ENCODE measurements around the gene SPATA20. TPM values are rescaled to one million over a fixed set of nuclear protein-coding genes. Genes with fewer than 3 reads are reported as not detected.

The SPATA20 gene
- total and polyA plus RNA-seq, 2 of the 4 experiments (the other 2 are of a cell fraction): 17.0 to 35.0 TPM

- peak; percentile 95 for ATAC-seq (ENCODE audit: low read depth)
- POLR2A ChIA-PET (ENCODE audit: unreplicated experiment): interaction anchor here (0.6 kb wide), 1 partner anchor 97 kb away, joined by 3 read pairs; no protein-coding TSS in a partner anchor
- peak overlapping the region; percentile 29; the same call in 1 of the 2 replicates for H2AK5ac ChIP-seq (ENCODE audit: low read depth, low read length)
Measured at GRCh38 chr17:50541716-50542688, 5.0 kb upstream of the SPATA20 start.

More at GRCh38 chr17:50541716-50542688, 5.0 kb upstream of the SPATA20 start:
- peaks cover 4% of the 10 kb centered on the region for H3K9me1 ChIP-seq (ENCODE audit: insufficient read depth, low read length)
- H3K4me2 ChIP-seq (ENCODE audit: low read depth, low read length): peak overlapping the region; percentile 97
- WGBS, 2 experiments (ENCODE audit: extremely low coverage in 2 of 2, insufficient read length in 1 of 2): 10% methylated on average over 30 of the region's 82 CpGs; no CpG with 5 or more reads in 1 of the 2 experiments
- peak overlapping the region; percentile 71 for H2BK120ac ChIP-seq (ENCODE audit: low read depth, low read length)
- BruUV-seq (replicated peaks): no TSS peak
- peaks cover 14% of the 10 kb centered on the region; the same call in 1 of the 2 replicates for H3K4me1 ChIP-seq (ENCODE audit: control insufficient read depth, insufficient read depth, low read length)
- H3K9me3 ChIP-seq (ENCODE audit: control insufficient read depth, insufficient read depth, low read length): no peaks in the 10 kb centered on the region
- H2BK20ac ChIP-seq (ENCODE audit: low read depth, low read length): no peak overlapping the region
- H3K79me1 ChIP-seq (ENCODE audit: low read depth in 1 of 2, low read length in 2 of 2): peaks cover 0 to 7% of the 10 kb centered on the region in 2 experiments; a peak in 2 of 4 replicates
- in situ Hi-C loops (cut with MboI; ENCODE audit: low sequenced_read_pairs): loop anchor here (10.0 kb wide), 1 partner anchor 413 kb away; no protein-coding TSS in a partner anchor
- H3K18ac ChIP-seq (ENCODE audit: low read depth, low read length): no peak overlapping the region; the same call in 1 of the 2 replicates
- H2AK9ac ChIP-seq (replicated peaks; ENCODE audit: low read depth, low read length, poor library complexity): peak overlapping the region; percentile 87
- no peaks in the 10 kb centered on the region for H3K36me3 ChIP-seq (ENCODE audit: control insufficient read depth, insufficient read depth, low read length)
- peak overlapping the region; percentile 65 for H3K4me3 ChIP-seq (ENCODE audit: insufficient read depth, low read depth, low read length)
- TF ChIP-seq ELK1 (IDR thresholded peaks at IDR 0.05; ENCODE audit: borderline replicate concordance, low read depth, low read length) (no peak), MAZ (IDR thresholded peaks at IDR 0.05; ENCODE audit: borderline replicate concordance, low read depth, low read length) (peak; percentile 90; the same call in 1 of the 2 replicates), SMC3 (IDR thresholded peaks at IDR 0.05; ENCODE audit: low read depth, low read length) (no peak), MXI1 (IDR thresholded peaks at IDR 0.05; ENCODE audit: borderline replicate concordance, low read depth, low read length) (peak; percentile 54; the same call in 1 of the 2 replicates), CTCF (conservative IDR thresholded peaks at IDR 0.05; ENCODE audit: low read depth, low read length) (0 out of 2 replicates have a peak, but pooled peaks have one; percentile 23), BHLHE40 (IDR thresholded peaks at IDR 0.05; ENCODE audit: low read depth, low read length) (no peak), RFX5 (IDR thresholded peaks at IDR 0.05; ENCODE audit: low read depth, low read length) (no peak), RCOR1 (IDR thresholded peaks at IDR 0.05; ENCODE audit: insufficient replicate concordance, low read length) (no peak), FOS (IDR thresholded peaks at IDR 0.05; ENCODE audit: low read depth, low read length) (no peak), MAFK (IDR thresholded peaks at IDR 0.05; ENCODE audit: low read depth, low read length) (no peak)
- intact Hi-C loops (cut with micrococcal nuclease): loop anchor here (1.0 to 10.0 kb wide), 2 partner anchors 60 to 413 kb away; no protein-coding TSS in a partner anchor
- dilution Hi-C loops (cut with HindIII; ENCODE audit: low sequenced_read_pairs, unreplicated experiment): no loop called here
- peak overlapping the region; percentile 63 for H4K5ac ChIP-seq (ENCODE audit: low read depth, low read length)
- peak overlapping the region; percentile 97 for H2AFZ ChIP-seq (replicated peaks; ENCODE audit: low read length, poor library complexity)
- peak overlapping the region; percentile 91 for H3K14ac ChIP-seq (replicated peaks; ENCODE audit: low read depth, low read length)
- H2BK5ac ChIP-seq (ENCODE audit: low read depth, low read length, poor library complexity, severe bottlenecking): peak overlapping the region; percentile 28
- no peaks in the 10 kb centered on the region for H4K20me1 ChIP-seq (ENCODE audit: insufficient read depth, low read length)
- peak; percentile 69 for DNase-seq
- H3K27ac ChIP-seq (ENCODE audit: insufficient read depth, low read length): peak overlapping the region; percentile 55
- H2BK15ac ChIP-seq (ENCODE audit: low read depth, low read length): no peak overlapping the region; the same call in 2 of the 3 replicates
- peak overlapping the region; percentile 65 for H3K56ac ChIP-seq (ENCODE audit: extremely low read depth, insufficient read depth, low read length)
- peak overlapping the region; percentile 70 for H3K23ac ChIP-seq (ENCODE audit: low read depth, low read length)
- peak overlapping the region; percentile 87 for H3K4ac ChIP-seq (ENCODE audit: low read depth, low read length)
- peak overlapping the region; percentile 38 to 97 for H4K8ac ChIP-seq (ENCODE audit: low read depth in 2 of 2, low read length in 2 of 2)
- peak overlapping the region; percentile 71 for H3K9ac ChIP-seq (ENCODE audit: low read depth, low read length)
- no peaks in the 10 kb centered on the region for H3K27me3 ChIP-seq (ENCODE audit: control insufficient read depth, insufficient read depth, low read length)
- H4K91ac ChIP-seq (ENCODE audit: insufficient read depth, low read depth, low read length): peak overlapping the region; percentile 71
- CTCF ChIA-PET: interaction anchor here (0.7 kb wide), 1 partner anchor 59 kb away, joined by 6 read pairs; no protein-coding TSS in a partner anchor
